Fibroblast of lung (primary cell): Measurements from ENCODE around the gene ZIC1. TPM values are rescaled to one million over a fixed set of nuclear protein-coding genes. Genes with fewer than 3 reads are reported as not detected.

Experiments used
- DNase-seq, 2 donors: peaks; one replicate each; pipeline versions ENCODE4 v3.0.0 to v3.0.0-alpha.2; 2010; ENCODE audit warnings: low read depth in 2 of 2
- H2AFZ ChIP-seq: 2 replicates; pipeline ENCODE4 v1.5.1; 2012; ENCODE audit warnings: low read length, control low read depth, inconsistent platforms
- H3K27ac ChIP-seq: 2 replicates; pipeline ENCODE4 v1.5.1; 2011; ENCODE audit warnings: low read length, control low read depth; ENCODE audit not compliant: insufficient read depth
- H3K27me3 ChIP-seq: 2 replicates; pipeline ENCODE4 v1.5.1; 2011; ENCODE audit warnings: mild to moderate bottlenecking, low read length; ENCODE audit not compliant: control insufficient read depth, insufficient read depth
- H3K36me3 ChIP-seq: 2 replicates; pipeline ENCODE4 v1.5.1; 2011; ENCODE audit warnings: low read length; ENCODE audit not compliant: control insufficient read depth, insufficient read depth
- H3K4me1 ChIP-seq: 2 replicates; pipeline ENCODE4 v1.5.1; 2011; ENCODE audit warnings: low read length; ENCODE audit not compliant: control insufficient read depth, insufficient read depth; ENCODE audit errors: extremely low read depth
- H3K4me2 ChIP-seq: 2 replicates; pipeline ENCODE4 v1.5.1; 2011; ENCODE audit warnings: low read length, control low read depth; ENCODE audit not compliant: insufficient read depth; ENCODE audit errors: extremely low read depth
- H3K4me3 ChIP-seq, 4 experiments: fragments of 200-600 bp in 1 of 4; sonication (generic) in 1 of 4; replicated peaks in 1 of 4; 2 replicates each; pipeline ENCODE4 v1.5.1; 2011 to 2016; ENCODE audit warnings: low read length in 4 of 4, low read depth in 3 of 4, mild to moderate bottlenecking in 3 of 4, control low read depth in 2 of 4, inconsistent platforms in 1 of 4, mixed read lengths in 1 of 4; ENCODE audit not compliant: insufficient read depth in 1 of 4; ENCODE audit errors: control extremely low read depth in 1 of 4
- H3K79me2 ChIP-seq: 2 replicates; pipeline ENCODE4 v1.5.1; 2012; ENCODE audit warnings: mild to moderate bottlenecking, low read length, inconsistent platforms; ENCODE audit not compliant: control insufficient read depth, insufficient read depth
- H3K9ac ChIP-seq: 2 replicates; pipeline ENCODE4 v1.5.1; 2011; ENCODE audit warnings: mild to moderate bottlenecking, low read length, control low read depth; ENCODE audit not compliant: insufficient read depth
- H3K9me3 ChIP-seq: 2 replicates; pipeline ENCODE4 v1.5.1; 2012; ENCODE audit warnings: low read depth, low read length; ENCODE audit not compliant: control insufficient read depth, insufficient read depth
- H4K20me1 ChIP-seq: 2 replicates; pipeline ENCODE4 v1.5.1; 2011; ENCODE audit warnings: low read length; ENCODE audit not compliant: control insufficient read depth, insufficient read depth; ENCODE audit errors: extremely low read depth
- EZH2 ChIP-seq: IDR thresholded peaks from 2 replicates; pipeline ENCODE4 v1.5.1; 2012; ENCODE audit warnings: low read length, control low read depth, mild to moderate bottlenecking; ENCODE audit errors: missing control alignments
- polyA plus RNA-seq, 2 donors: library from polyadenylated mRNA; depleted of rRNA in 1 of 2; stranded (reverse) in 1 of 2; unstranded in 1 of 2; fragments of >200 nt; gene quantifications; 2 replicates each; pipeline ENCODE4 v1.2.1, GENCODE V29; 2011 to 2012; ENCODE audit warnings: missing spikeins in 1 of 2
- total RNA-seq: library from RNA; depleted of rRNA; stranded (reverse); fragments of >200 nt; gene quantifications from 2 replicates; pipeline ENCODE4 v1.2.1, GENCODE V29; 2014
- TF ChIP-seq, protein P1 (sequence below), 2 donors: IDR thresholded peaks in 1 of 2; conservative IDR thresholded peaks in 1 of 2; 1 replicate in 1 of 2; 2 replicates in 1 of 2; pipeline ENCODE4 v1.5.1; 2011 to 2012; ENCODE audit warnings: low read length in 2 of 2, control low read depth in 1 of 2, inconsistent platforms in 1 of 2, low read depth in 1 of 2, mild to moderate bottlenecking in 1 of 2

The ZIC1 gene
- total and polyA plus RNA-seq, 2 donors (not counting 1 experiment from before 2014, with no cell fraction given) = 0.11 TPM; not detected in 1

DNA sequence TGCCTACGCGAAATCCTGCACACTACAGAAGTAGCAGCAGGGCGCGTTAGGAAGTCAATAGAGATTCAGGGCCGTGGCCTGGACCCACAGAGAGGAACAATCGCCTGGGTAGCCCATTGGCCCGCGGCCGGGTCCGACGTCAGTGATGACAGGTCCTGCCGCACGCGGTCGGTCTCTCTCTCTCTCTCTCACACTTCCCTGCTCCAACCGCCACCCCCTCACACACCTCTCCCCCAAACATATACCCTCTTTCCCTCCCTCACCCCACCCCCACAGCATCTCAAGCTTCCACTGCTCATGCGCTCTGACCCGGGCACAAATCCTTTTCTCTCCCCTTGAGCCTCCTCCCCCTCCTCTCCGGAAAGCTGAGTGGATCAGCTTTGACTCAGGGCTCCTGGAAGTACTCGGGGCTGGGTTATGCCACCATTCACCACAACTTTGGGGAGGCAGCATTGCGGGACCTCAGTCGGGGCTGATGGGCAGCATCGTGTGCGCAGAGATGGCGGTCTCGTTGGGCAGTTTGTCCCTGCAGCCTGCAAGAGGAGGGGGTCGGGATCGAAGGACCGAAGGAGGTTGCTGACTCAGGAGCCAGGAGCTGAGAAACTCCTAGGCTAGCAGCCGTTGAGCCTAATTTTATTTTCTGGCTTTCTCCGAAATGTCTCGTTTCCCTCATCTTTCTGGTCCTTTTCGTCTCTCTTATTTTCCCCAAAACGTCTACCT, 11.8 kb upstream of the ZIC1 start:
- Histone ChIP-seq H3K4me1 (no peaks in the 10 kb centered on the region), H3K79me2 (no peaks in the 10 kb centered on the region), H3K4me3 (no peak overlapping the region), H3K4me2 (no peak overlapping the region), H3K9me3 (no peaks in the 10 kb centered on the region), H3K27ac (no peak overlapping the region), H4K20me1 (no peaks in the 10 kb centered on the region), H2AFZ (no peak overlapping the region), H3K36me3 (no peaks in the 10 kb centered on the region), H3K9ac (no peak overlapping the region), H3K27me3 (peaks cover 62% of the 10 kb centered on the region)
- DNase-seq = peak in 1 of 2 donors; percentile 63
- TF ChIP-seq EZH2 = peak; percentile 69
- TF ChIP-seq, protein P1, sequence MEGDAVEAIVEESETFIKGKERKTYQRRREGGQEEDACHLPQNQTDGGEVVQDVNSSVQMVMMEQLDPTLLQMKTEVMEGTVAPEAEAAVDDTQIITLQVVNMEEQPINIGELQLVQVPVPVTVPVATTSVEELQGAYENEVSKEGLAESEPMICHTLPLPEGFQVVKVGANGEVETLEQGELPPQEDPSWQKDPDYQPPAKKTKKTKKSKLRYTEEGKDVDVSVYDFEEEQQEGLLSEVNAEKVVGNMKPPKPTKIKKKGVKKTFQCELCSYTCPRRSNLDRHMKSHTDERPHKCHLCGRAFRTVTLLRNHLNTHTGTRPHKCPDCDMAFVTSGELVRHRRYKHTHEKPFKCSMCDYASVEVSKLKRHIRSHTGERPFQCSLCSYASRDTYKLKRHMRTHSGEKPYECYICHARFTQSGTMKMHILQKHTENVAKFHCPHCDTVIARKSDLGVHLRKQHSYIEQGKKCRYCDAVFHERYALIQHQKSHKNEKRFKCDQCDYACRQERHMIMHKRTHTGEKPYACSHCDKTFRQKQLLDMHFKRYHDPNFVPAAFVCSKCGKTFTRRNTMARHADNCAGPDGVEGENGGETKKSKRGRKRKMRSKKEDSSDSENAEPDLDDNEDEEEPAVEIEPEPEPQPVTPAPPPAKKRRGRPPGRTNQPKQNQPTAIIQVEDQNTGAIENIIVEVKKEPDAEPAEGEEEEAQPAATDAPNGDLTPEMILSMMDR (conservative IDR thresholded peaks at IDR 0.05 in 1 of 2, IDR thresholded peaks at IDR 0.05 in 1 of 2; ENCODE audit: low read depth in 1 of 2, low read length in 2 of 2) = no peak

DNA sequence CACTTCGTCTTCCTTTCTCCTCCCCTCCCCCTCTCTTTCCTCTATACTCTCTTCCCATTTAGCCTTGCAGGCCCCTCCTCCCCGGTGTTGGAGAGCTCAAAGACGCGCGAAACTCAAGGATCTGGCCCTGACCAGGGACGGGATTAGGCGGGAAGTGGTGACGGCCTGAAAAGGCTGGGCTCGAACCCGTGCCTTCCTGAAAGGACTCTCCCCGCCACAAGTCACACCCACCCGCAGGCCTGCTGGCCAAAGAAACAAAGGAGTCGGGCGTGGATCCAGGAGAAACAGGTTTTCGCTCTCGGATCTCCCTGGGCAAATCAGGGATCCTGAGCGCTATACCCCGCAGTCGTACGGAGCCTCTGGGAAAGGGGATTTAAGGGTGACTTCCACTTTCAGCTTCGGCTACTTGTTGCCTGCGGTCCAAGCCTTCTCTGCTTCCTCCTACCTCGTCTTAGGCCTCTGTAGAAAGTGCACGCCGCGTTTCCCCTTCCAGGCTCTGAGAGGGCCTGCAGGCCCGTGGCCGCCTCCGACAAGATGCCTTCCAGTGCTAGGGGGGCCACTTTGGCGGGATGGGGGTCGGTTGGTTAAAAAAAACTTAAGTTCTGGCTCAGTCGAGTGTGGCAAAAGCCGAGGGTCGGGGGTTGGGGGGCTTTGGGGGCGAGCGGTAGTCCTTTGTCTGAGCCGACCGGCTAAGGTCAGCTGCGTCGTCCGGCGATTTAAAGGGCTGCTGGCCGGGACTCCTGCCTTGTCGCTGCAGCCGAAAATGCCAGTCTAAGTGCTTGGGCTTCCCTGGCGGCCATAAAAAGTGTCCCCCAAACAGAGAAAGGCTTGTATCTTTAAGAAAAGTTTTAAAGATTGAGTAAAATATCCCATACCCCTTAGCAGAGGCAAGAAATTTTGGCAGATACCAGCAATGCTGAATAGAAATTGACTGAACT, 11.0 kb upstream of the ZIC1 start:
- H3K79me2 ChIP-seq = no peaks in the 10 kb centered on the region
- peaks cover 57% of the 10 kb centered on the region for H3K27me3 ChIP-seq

More for the DNA sequence above, 11.0 kb upstream of the ZIC1 start:
- Histone ChIP-seq H3K4me1 (no peaks in the 10 kb centered on the region), H3K4me2 (no peak overlapping the region), H4K20me1 (no peaks in the 10 kb centered on the region), H3K27ac (no peak overlapping the region), H3K4me3 (no peak overlapping the region), H2AFZ (no peak overlapping the region), H3K36me3 (no peaks in the 10 kb centered on the region), H3K9ac (no peak overlapping the region), H3K9me3 (no peaks in the 10 kb centered on the region)
- DNase-seq = no peak
- TF ChIP-seq EZH2 = peak; percentile 47
- TF ChIP-seq, protein P1 (conservative IDR thresholded peaks at IDR 0.05 in 1 of 2, IDR thresholded peaks at IDR 0.05 in 1 of 2; ENCODE audit: low read depth in 1 of 2, low read length in 2 of 2) = no peak
